ENCODE measurements around the gene PTPN18. TPM values are rescaled to one million over a fixed set of nuclear protein-coding genes. Genes with fewer than 3 reads are reported as not detected.

Gene PTPN18
- total and polyA plus RNA-seq, 12 donors: 7.8 to 35.0 (median 12.9) TPM

GRCh38 chr2:130353291-130354138 is 2.3 kb upstream of the PTPN18 start:
- DNase-seq (no peak), ATAC-seq (no peak)
- TF ChIP-seq CTCF (IDR thresholded peaks at IDR 0.05): no peak
- intact Hi-C loops (cut with DNase I): no loop called here
- peak overlapping the region in 1 of 10 donors; percentile 26 for H3K27ac ChIP-seq
- no peak overlapping the region for H3K4me3 ChIP-seq
- no peaks in the 10 kb centered on the region for H3K9me3 ChIP-seq
- WGBS, 2 donors: 88 to 94% methylated on average over 7 of the region's 7 CpGs
- peaks cover 3 to 46% (median 39%) of the 10 kb centered on the region in 9 donors for H3K4me1 ChIP-seq
- no peaks in the 10 kb centered on the region for H3K27me3 ChIP-seq
- H3K36me3 ChIP-seq: peaks cover 0 to 10% (median 0%) of the 10 kb centered on the region in 9 donors

GRCh38 chr2:130354139-130354428 is 1.8 kb upstream of the PTPN18 start:
- Histone ChIP-seq H3K27me3 (no peaks in the 10 kb centered on the region), H3K36me3 (peaks cover 0 to 9% (median 0%) of the 10 kb centered on the region in 9 donors), H3K9me3 (no peaks in the 10 kb centered on the region), H3K4me3 (no peak overlapping the region), H3K27ac (peak overlapping the region in 1 of 10 donors; percentile 26), H3K4me1 (peaks cover 3 to 46% (median 39%) of the 10 kb centered on the region in 9 donors)
- TF ChIP-seq CTCF (IDR thresholded peaks at IDR 0.05): no peak
- DNase-seq: no peak
- intact Hi-C loops (cut with DNase I): no loop called here
- WGBS, 2 donors: 31 to 46% methylated on average over 1 of the region's 1 CpG
- no peak for ATAC-seq

GRCh38 chr2:130355172-130355577 is 681 bp upstream of the PTPN18 start:
- peaks cover 0 to 6% (median 0%) of the 10 kb centered on the region in 11 donors for H3K9me3 ChIP-seq
- ATAC-seq (peak in 6 of 8 donors; percentile 0 to 7 (median 2)), DNase-seq (no peak)
- intact Hi-C loops (cut with DNase I): loop anchor here in 1 of 10 donors (5.0 kb wide), 1 partner anchor 37 kb away; no protein-coding TSS in a partner anchor
- H3K36me3 ChIP-seq: peaks cover 0 to 4% (median 0%) of the 10 kb centered on the region in 9 donors
- peak overlapping the region; percentile 2 to 95 (median 88) for H3K27ac ChIP-seq
- no peaks in the 10 kb centered on the region for H3K27me3 ChIP-seq
- peak overlapping the region; percentile 45 to 93 (median 76) for H3K4me3 ChIP-seq
- no peak for TF ChIP-seq CTCF (IDR thresholded peaks at IDR 0.05)
- 11 to 15% methylated on average over 21 of the region's 21 CpGs for WGBS, 2 donors
- peaks cover 3 to 46% (median 39%) of the 10 kb centered on the region in 9 donors for H3K4me1 ChIP-seq

- H3K4me1 ChIP-seq: peaks cover 3 to 32% (median 26%) of the 10 kb centered on the region in 9 donors
- DNase-seq (no peak), ATAC-seq (no peak)
- no peak overlapping the region for H3K27ac ChIP-seq
- no peak for TF ChIP-seq CTCF (IDR thresholded peaks at IDR 0.05)
- H3K9me3 ChIP-seq: peaks cover 0 to 9% (median 0%) of the 10 kb centered on the region in 11 donors
- peaks cover 0 to 4% (median 0%) of the 10 kb centered on the region in 9 donors for H3K36me3 ChIP-seq
- no peaks in the 10 kb centered on the region for H3K27me3 ChIP-seq
- WGBS, 2 donors: 97% methylated on average over 7 of the region's 7 CpGs
- intact Hi-C loops (cut with DNase I): loop anchor here in 2 of 10 donors (2.0 to 5.0 kb wide), 2 partner anchors 13 to 34 kb away; no protein-coding TSS in a partner anchor
- H3K4me3 ChIP-seq: no peak overlapping the region
These were observed 2.0 kb downstream of the PTPN18 start for GRCh38 chr2:130357864-130358263.
